Fibroblast of lung (primary cell): Measurements from ENCODE around the gene PHKG2.

Experiments
- EZH2 ChIP-seq: IDR thresholded peaks from 2 replicates; pipeline ENCODE4 v1.5.1; 2012; ENCODE audit warnings: low read length, control low read depth, mild to moderate bottlenecking; ENCODE audit errors: missing control alignments
- TF ChIP-seq, protein P1 (sequence below), 2 donors: IDR thresholded peaks in 1 of 2; conservative IDR thresholded peaks in 1 of 2; 1 replicate in 1 of 2; 2 replicates in 1 of 2; pipeline ENCODE4 v1.5.1; 2011 to 2012; ENCODE audit warnings: low read length in 2 of 2, control low read depth in 1 of 2, inconsistent platforms in 1 of 2, low read depth in 1 of 2, mild to moderate bottlenecking in 1 of 2

DNA sequence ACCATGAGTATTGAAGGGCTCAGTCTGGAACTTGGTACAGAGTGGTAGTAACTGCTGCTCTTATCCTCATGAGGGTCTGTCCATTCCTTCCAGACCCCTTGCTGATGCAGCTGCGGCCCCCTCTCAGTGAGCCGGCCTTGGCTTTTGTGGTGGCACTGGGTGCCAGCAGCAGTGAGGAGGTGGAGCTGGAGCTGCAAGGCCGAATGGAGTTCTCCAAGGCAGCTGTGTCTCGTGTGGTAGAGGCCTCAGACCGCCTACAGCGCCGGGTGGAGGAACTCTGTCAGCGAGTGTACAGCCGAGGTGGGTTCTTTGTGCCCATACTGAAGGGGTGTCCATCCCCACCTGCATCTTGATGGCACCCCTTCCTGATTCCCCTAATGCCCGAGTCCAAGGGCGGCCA is 15.9 kb downstream of the PHKG2 start:
- TF ChIP-seq, protein P1, sequence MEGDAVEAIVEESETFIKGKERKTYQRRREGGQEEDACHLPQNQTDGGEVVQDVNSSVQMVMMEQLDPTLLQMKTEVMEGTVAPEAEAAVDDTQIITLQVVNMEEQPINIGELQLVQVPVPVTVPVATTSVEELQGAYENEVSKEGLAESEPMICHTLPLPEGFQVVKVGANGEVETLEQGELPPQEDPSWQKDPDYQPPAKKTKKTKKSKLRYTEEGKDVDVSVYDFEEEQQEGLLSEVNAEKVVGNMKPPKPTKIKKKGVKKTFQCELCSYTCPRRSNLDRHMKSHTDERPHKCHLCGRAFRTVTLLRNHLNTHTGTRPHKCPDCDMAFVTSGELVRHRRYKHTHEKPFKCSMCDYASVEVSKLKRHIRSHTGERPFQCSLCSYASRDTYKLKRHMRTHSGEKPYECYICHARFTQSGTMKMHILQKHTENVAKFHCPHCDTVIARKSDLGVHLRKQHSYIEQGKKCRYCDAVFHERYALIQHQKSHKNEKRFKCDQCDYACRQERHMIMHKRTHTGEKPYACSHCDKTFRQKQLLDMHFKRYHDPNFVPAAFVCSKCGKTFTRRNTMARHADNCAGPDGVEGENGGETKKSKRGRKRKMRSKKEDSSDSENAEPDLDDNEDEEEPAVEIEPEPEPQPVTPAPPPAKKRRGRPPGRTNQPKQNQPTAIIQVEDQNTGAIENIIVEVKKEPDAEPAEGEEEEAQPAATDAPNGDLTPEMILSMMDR (conservative IDR thresholded peaks at IDR 0.05 in 1 of 2, IDR thresholded peaks at IDR 0.05 in 1 of 2; ENCODE audit: low read depth in 1 of 2, low read length in 2 of 2) = no peak
- no peak for TF ChIP-seq EZH2
